Transverse colon (tissue), 4 donors: ENCODE results near the gene SMC3. TPM values are rescaled to one million over a fixed set of nuclear protein-coding genes. Genes with fewer than 3 reads are reported as not detected.

ENCODE experiments used
- DNase-seq: peaks from one replicate; pipeline ENCODE4 v3.0.0-alpha.2; 2019
- H3K27ac ChIP-seq, 4 donors: fragments of 200-600 bp; sonication (generic); 2 replicates each; pipeline ENCODE4 v1.5.1; 2016 to 2018; ENCODE audit warnings: inconsistent platforms in 4 of 4
- H3K27me3 ChIP-seq: fragments of 200-600 bp; sonication (generic); 2 replicates; pipeline ENCODE4 v1.5.1; 2017; ENCODE audit warnings: inconsistent platforms
- H3K36me3 ChIP-seq, 4 donors: fragments of 200-600 bp; sonication (generic); 2 replicates each; pipeline ENCODE4 v1.5.1; 2017 to 2019; ENCODE audit warnings: inconsistent platforms in 4 of 4
- H3K4me1 ChIP-seq, 4 donors: fragments of 200-600 bp; sonication (generic); 2 replicates each; pipeline ENCODE4 v1.5.1; 2017 to 2020; ENCODE audit warnings: inconsistent platforms in 4 of 4
- H3K4me3 ChIP-seq, 4 donors: fragments of 200-600 bp; sonication (generic); 1 replicate in 1 of 4; 2 replicates in 3 of 4; pipeline versions ENCODE4 v1.5.1 to v1.6.1; 2017 to 2019; ENCODE audit warnings: inconsistent platforms in 4 of 4
- H3K9me3 ChIP-seq, 2 donors: fragments of 200-600 bp; sonication (generic); 2 replicates each; pipeline ENCODE4 v1.5.1; 2017 to 2019; ENCODE audit warnings: inconsistent platforms in 2 of 2
- EP300 ChIP-seq: sonication (generic); formaldehyde crosslinking; IDR thresholded peaks from one replicate; pipeline ENCODE4 v1.6.1; 2017; ENCODE audit warnings: antibody characterized with exemption, low read depth
- POLR2A ChIP-seq: fragments of 450-650 bp; IDR thresholded peaks from one replicate; pipeline ENCODE4 v1.6.1; 2016; ENCODE audit warnings: antibody characterized with exemption, mild to moderate bottlenecking, moderate library complexity
- POLR2AphosphoS5 ChIP-seq, 3 donors: sonication (generic); formaldehyde crosslinking; IDR thresholded peaks; one replicate each; pipeline ENCODE4 v1.6.1; 2016; ENCODE audit warnings: antibody characterized with exemption in 3 of 3
- WGBS, 2 donors: methylation state at CpG; one replicate each; pipeline ENCODE4 v1.1.5; 2018; ENCODE audit warnings: low coverage in 1 of 2; 5-methylcytosine and 5-hydroxymethylcytosine counted together
- in situ Hi-C, 4 donors: fragments of 200-750 bp; cut with MboI; loops; one replicate each; pipeline versions ENCODE4 v1.15.0 to v1.15.1; 2017; ENCODE audit warnings: low sequenced_read_pairs in 3 of 4, low pct_ligation_motif_present in 1 of 4, low pct_unique_long_range_greater_than_20kb in 1 of 4
- intact Hi-C: fragments of 100-400 bp; cut with DNase I; formaldehyde crosslinking; loops from one replicate; pipeline ENCODE4 v1.15.1; 2023; ENCODE audit warnings: low total_unique reads
- total RNA-seq, 4 donors: library from RNA; depleted of rRNA; stranded (reverse); fragments of >200 nt; gene quantifications; one replicate each; pipeline ENCODE4 v1.1.0, GENCODE V29; 2016
- TF ChIP-seq, protein P1 (sequence below), 5 experiments: fragments of 200-600 bp in 3 of 5; fragments of 450-650 bp in 2 of 5; sonication (generic) in 3 of 5; IDR thresholded peaks; 1 replicate in 2 of 5; 2 replicates in 3 of 5; pipeline ENCODE4 v1.5.1; 2016 to 2017; ENCODE audit warnings: antibody characterized with exemption in 5 of 5, inconsistent platforms in 3 of 5, mild to moderate bottlenecking in 2 of 5, moderate library complexity in 1 of 5

Gene SMC3
- total RNA-seq, 4 donors from 2014 or later: 16.8 to 31.9 (median 21.1) TPM

- WGBS, 2 donors: 70 to 82% methylated on average over 2 of the region's 2 CpGs
- H3K9me3 ChIP-seq: no peaks in the 10 kb centered on the region
- no peaks in the 10 kb centered on the region for H3K27me3 ChIP-seq
- TF ChIP-seq POLR2A (no peak), POLR2AphosphoS5 (IDR thresholded peaks at IDR 0.05) (no peak), EP300 (no peak)
- TF ChIP-seq, protein P1, sequence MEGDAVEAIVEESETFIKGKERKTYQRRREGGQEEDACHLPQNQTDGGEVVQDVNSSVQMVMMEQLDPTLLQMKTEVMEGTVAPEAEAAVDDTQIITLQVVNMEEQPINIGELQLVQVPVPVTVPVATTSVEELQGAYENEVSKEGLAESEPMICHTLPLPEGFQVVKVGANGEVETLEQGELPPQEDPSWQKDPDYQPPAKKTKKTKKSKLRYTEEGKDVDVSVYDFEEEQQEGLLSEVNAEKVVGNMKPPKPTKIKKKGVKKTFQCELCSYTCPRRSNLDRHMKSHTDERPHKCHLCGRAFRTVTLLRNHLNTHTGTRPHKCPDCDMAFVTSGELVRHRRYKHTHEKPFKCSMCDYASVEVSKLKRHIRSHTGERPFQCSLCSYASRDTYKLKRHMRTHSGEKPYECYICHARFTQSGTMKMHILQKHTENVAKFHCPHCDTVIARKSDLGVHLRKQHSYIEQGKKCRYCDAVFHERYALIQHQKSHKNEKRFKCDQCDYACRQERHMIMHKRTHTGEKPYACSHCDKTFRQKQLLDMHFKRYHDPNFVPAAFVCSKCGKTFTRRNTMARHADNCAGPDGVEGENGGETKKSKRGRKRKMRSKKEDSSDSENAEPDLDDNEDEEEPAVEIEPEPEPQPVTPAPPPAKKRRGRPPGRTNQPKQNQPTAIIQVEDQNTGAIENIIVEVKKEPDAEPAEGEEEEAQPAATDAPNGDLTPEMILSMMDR (IDR thresholded peaks at IDR 0.05): no peak
- intact Hi-C loops: no loop called here
- H3K4me1 ChIP-seq: peaks cover 6 to 45% (median 11%) of the 10 kb centered on the region in 4 donors
- DNase-seq: no peak
- in situ Hi-C loops: loop anchor here in 1 of 4 donors (25.0 kb wide), 2 partner anchors 436 to 686 kb away; no protein-coding TSS in a partner anchor
- peaks cover 0 to 17% (median 5%) of the 10 kb centered on the region in 4 donors for H3K36me3 ChIP-seq
- no peak overlapping the region for H3K4me3 ChIP-seq
- H3K27ac ChIP-seq: no peak overlapping the region
These were observed 5.4 kb downstream of the SMC3 start for GRCh38 chr10:110572862-110573261.

DNA sequence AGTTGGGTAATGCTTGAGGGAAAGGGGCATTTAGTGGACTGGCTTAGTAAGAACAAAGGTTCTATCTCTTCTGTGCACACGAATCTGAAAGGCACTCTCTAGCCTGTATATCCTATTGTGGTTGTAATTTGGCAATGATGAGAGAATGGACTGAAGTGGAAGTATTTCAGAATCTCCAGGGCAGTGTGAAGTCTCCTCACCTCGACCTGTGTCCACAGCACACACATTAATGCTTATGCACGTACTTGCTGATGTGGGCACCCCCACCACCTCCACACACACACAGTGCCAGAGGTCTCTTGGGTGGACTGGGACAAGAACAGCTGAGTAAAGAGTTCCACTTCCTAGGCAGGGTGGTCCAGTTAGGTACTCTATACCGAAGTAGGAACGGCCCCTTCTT, 6.9 kb downstream of the SMC3 start:
- Histone ChIP-seq H3K27ac (no peak overlapping the region), H3K36me3 (peaks cover 0 to 30% (median 11%) of the 10 kb centered on the region in 4 donors), H3K9me3 (no peaks in the 10 kb centered on the region), H3K4me3 (no peak overlapping the region), H3K27me3 (no peaks in the 10 kb centered on the region), H3K4me1 (peaks cover 2 to 35% (median 5%) of the 10 kb centered on the region in 4 donors)
- TF ChIP-seq, protein P1 (IDR thresholded peaks at IDR 0.05): no peak
- TF ChIP-seq EP300: no peak
- no peak for TF ChIP-seq POLR2AphosphoS5 (IDR thresholded peaks at IDR 0.05)
- TF ChIP-seq POLR2A: no peak
- intact Hi-C loops: no loop called here
- in situ Hi-C loops: loop anchor here in 1 of 4 donors (25.0 kb wide), 2 partner anchors 437 to 687 kb away; no protein-coding TSS in a partner anchor
- DNase-seq: no peak
- WGBS, 2 donors: 75 to 83% methylated on average over 3 to 5 of the region's 5 CpGs

- Histone ChIP-seq H3K27ac (no peak overlapping the region), H3K27me3 (no peaks in the 10 kb centered on the region), H3K9me3 (no peaks in the 10 kb centered on the region), H3K4me3 (no peak overlapping the region), H3K36me3 (peaks cover 0 to 45% (median 17%) of the 10 kb centered on the region in 4 donors), H3K4me1 (peaks cover 0 to 21% (median 0%) of the 10 kb centered on the region in 4 donors)
- TF ChIP-seq, protein P1 (IDR thresholded peaks at IDR 0.05): no peak
- TF ChIP-seq EP300 (no peak), POLR2AphosphoS5 (IDR thresholded peaks at IDR 0.05) (no peak), POLR2A (no peak)
- intact Hi-C loops: no loop called here
- in situ Hi-C loops: loop anchor here in 1 of 4 donors (25.0 kb wide), 1 partner anchor 336 kb away; the partner anchor contains the start of genes BBIP1 and SHOC2
- no peak for DNase-seq
- 72 to 94% methylated on average over 3 to 5 of the region's 5 CpGs for WGBS, 2 donors
These were observed 8.7 kb downstream of the SMC3 start for GRCh38 chr10:110576220-110576619.

DNA sequence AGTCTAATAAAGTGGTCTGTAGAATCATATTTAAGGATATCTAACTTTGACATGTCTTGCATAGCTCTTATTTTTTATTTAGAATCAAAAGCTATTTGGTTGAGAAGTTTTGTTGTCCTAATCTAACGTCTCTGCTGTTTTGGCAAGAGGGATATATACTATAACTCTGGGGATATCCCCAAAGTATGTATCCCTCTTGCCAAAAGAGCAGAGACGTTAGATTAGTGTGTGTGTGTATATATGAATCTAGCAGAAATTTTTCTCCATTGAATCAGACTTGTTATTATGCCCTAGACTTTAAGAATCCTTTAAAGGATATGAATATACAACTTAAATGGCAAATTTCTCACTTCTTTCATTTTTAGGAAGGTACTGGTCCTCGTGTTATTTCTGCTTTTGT, 9.6 kb downstream of the SMC3 start:
- H3K4me1 ChIP-seq: peaks cover 0 to 14% (median 0%) of the 10 kb centered on the region in 4 donors
- in situ Hi-C loops: loop anchor here in 1 of 4 donors (25.0 kb wide), 1 partner anchor 335 kb away; the partner anchor contains the start of genes BBIP1 and SHOC2
- no peak overlapping the region for H3K4me3 ChIP-seq
- DNase-seq: no peak
- no peak for TF ChIP-seq POLR2AphosphoS5 (IDR thresholded peaks at IDR 0.05)
- TF ChIP-seq, protein P1 (IDR thresholded peaks at IDR 0.05): no peak
- TF ChIP-seq EP300: no peak
- TF ChIP-seq POLR2A: no peak
- H3K36me3 ChIP-seq: peaks cover 0 to 53% (median 21%) of the 10 kb centered on the region in 4 donors
- H3K27me3 ChIP-seq: no peaks in the 10 kb centered on the region
- 59 to 66% methylated on average over 3 of the region's 3 CpGs for WGBS, 2 donors
- intact Hi-C loops: no loop called here
- H3K9me3 ChIP-seq: no peaks in the 10 kb centered on the region
- H3K27ac ChIP-seq: no peak overlapping the region
